NB4 (cell line): ENCODE data around the gene RCBTB1.

ENCODE experiments used
- CTCF ChIP-seq: IDR thresholded peaks from one replicate; pipeline ENCODE4 v1.5.1; 2012; ENCODE audit warnings: low read depth, low read length
- MAX ChIP-seq: IDR thresholded peaks from 2 replicates; pipeline ENCODE4 v1.6.1; 2011; ENCODE audit warnings: low read depth, low read length
- MYC ChIP-seq: IDR thresholded peaks from 2 replicates; pipeline ENCODE4 v1.6.1; 2011; ENCODE audit warnings: low read depth, low read length
- POLR2A ChIP-seq: IDR thresholded peaks from 2 replicates; pipeline ENCODE4 v1.6.1; 2011; ENCODE audit warnings: mild to moderate bottlenecking; ENCODE audit not compliant: insufficient read length; ENCODE audit errors: extremely low read depth

- TF ChIP-seq CTCF (no peak), POLR2A (no peak), MYC (no peak), MAX (no peak)
These were observed 581 bp downstream of the RCBTB1 start for GRCh38 chr13:49584771-49585182.
